ENCODE results near the gene SLC9A9.

GRCh38 chr3:143344516-143345165 is 503.6 kb downstream of the SLC9A9 start:
- TF ChIP-seq CTCF (IDR thresholded peaks at IDR 0.05 in 8 of 11, conservative IDR thresholded peaks at IDR 0.05 in 3 of 11) (no peak), POLR2A (IDR thresholded peaks at IDR 0.05) (no peak)
